Astrocyte of the cerebellum (primary cell): ENCODE results near the gene IRX6.

Source experiments
- DNase-seq: peaks from one replicate; pipeline ENCODE4 v3.0.0-alpha.2; 2011; ENCODE audit warnings: low read depth
- H3K4me3 ChIP-seq: 2 replicates; pipeline ENCODE4 v1.5.1; 2011; ENCODE audit warnings: mild to moderate bottlenecking, low read depth, low read length, moderate library complexity
- CTCF ChIP-seq: IDR thresholded peaks from 2 replicates; pipeline ENCODE4 v1.5.1; 2012; ENCODE audit warnings: low read length, low read depth, moderate library complexity, mild to moderate bottlenecking; ENCODE audit errors: missing control alignments
- in situ Hi-C: cut with HindIII; loops from 2 replicates; pipeline ENCODE4 v1.10.0; 2017; ENCODE audit warnings: low sequenced_read_pairs

The IRX6 gene

DNA sequence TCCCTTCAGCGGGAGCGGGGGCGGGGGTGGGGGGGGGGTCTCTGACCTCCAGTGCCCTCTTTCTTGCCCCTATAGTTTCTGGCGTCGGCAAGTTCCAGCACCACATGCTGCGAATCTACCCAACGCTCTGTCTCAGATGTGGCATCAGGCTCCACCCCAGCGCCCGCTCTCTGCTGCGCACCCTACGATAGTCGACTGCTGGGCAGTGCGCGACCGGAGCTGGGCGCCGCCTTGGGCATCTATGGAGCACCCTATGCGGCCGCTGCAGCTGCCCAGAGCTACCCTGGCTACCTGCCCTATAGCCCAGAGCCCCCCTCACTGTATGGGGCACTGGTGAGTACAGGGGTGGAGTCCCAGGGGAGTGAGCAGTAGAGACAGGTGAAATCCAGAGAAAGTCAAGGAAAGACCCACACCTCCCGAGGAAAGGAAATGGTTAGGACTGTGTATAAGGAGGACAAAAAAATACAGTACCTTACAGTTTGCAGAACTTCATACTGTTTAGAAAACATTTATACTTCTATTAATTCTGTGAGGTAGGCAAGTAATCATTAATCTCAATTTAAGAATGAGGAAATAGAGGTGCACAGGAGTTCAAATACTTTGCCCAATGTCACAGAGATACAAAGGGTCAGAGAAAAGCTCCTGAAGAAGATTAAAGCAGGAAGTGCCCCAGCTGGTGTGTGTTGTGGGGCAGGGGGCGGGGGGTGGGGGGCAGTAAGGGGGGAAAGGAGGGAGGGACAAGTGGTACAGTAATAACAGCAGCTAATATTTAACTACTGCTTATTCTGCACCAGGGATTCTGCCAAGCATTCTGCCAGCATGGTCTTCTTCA, 2.5 kb downstream of the IRX6 start:
- in situ Hi-C loops, result no loop called here
- H3K4me3 ChIP-seq, result no peak overlapping the region
- no peak for TF ChIP-seq CTCF
- DNase-seq, result no peak

GRCh38 chr16:55328611-55329569, 4.9 kb downstream of the IRX6 start:
- TF ChIP-seq CTCF, result no peak
- DNase-seq, result no peak
- no peak overlapping the region for H3K4me3 ChIP-seq
- in situ Hi-C loops, result no loop called here

GRCh38 chr16:55329791-55330428, 5.9 kb downstream of the IRX6 start:
- no peak for DNase-seq
- TF ChIP-seq CTCF, result no peak
- H3K4me3 ChIP-seq, result no peak overlapping the region
- in situ Hi-C loops, result no loop called here

DNA sequence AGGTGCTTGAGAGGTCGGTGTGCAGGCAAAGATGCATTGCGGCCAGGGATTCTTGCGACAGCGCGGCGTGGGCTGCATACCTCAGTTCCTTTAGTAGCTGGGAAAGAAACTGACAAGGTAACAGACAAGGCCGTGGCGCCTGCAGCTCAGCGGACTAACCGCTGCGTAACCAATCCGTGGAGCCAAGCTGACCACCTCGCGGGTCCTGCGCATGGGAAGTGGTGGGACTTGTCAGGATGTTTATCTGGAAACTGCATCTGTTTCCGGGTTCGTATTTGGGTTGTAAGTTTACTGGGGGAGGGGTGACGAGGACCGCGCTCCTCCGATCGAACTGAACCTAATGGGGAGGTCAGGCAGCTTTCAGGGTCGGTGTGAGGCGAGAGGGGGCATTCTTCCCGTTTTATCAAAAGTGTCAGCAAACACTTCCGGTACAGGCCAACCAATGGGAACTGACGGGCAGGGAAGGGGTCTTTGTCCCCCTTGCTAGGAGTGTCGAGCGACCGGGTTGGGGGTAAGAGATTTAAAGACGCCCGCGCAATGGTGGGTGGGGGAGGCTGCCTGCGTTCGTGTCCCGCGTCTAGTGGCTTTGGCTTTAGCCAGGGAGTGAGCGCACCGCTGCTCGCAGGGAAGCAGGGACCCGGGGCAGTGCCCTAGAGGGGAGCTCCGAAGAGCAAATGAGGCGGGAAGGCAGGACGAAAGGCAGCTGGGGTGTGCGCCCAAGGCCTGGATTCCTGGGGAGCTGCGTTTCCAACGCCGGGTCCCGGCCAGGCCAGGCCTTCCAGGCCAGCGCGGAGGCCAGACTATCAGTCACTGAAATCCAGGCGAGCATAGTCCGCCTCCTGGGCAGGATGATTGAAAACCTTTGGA, 7.0 kb downstream of the IRX6 start:
- in situ Hi-C loops, result no loop called here
- no peak for TF ChIP-seq CTCF
- no peak for DNase-seq
- H3K4me3 ChIP-seq, result no peak overlapping the region

DNA sequence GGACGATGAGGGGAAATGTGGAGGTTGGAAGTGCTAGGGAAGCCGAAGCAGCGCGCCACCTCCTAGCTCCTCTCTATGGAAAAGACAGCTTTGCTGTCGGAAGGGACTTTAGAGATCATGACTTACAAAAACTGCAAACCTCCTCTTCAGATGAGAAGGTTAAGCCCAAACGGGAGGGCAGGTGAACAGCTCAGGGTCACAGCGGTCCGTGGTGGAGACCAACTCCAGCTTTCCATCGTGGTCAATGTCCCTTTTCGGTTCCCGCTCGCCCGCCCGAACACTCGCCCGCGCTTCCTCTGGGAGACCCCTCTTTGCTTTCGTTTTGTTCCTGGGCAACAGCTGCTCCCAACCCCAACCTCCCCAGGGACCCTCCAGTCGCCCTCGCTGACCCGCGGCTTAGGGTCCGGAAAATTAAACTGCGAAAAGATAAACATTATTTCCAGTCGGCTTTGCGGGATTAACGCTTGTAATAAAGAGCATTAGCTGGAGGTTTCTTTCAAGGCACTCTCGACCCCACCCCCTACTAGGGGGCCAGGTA, 7.7 kb downstream of the IRX6 start:
- in situ Hi-C loops, result no loop called here
- no peak for DNase-seq
- H3K4me3 ChIP-seq, result no peak overlapping the region
- TF ChIP-seq CTCF, result no peak
